ENCODE measurements around the gene PIGW.
A peak's percentile ranks its signal among the peaks of the same experiment; 100 is the strongest.

The PIGW gene

GRCh38 chr17:36545077-36545464 is 10.3 kb downstream of the PIGW start:
- Mint-ChIP-seq H3K27ac (peak overlapping the region; percentile 100), H3K9me3 (no peaks in the 10 kb centered on the region), H3K36me3 (no peaks in the 10 kb centered on the region), H3K27me3 (no peaks in the 10 kb centered on the region), H3K4me1 (peaks cover 17% of the 10 kb centered on the region), H3K4me3 (peak overlapping the region; percentile 94)
- ATAC-seq (ENCODE audit: low read depth), result no peak
- DNase-seq (ENCODE audit: low spot score in 2 of 2), result no peak

GRCh38 chr17:36545465-36546417 is 11.0 kb downstream of the PIGW start:
- Mint-ChIP-seq H3K4me1 (peaks cover 23% of the 10 kb centered on the region), H3K4me3 (peak overlapping the region; percentile 94), H3K36me3 (no peaks in the 10 kb centered on the region), H3K27ac (peak overlapping the region; percentile 100), H3K27me3 (no peaks in the 10 kb centered on the region), H3K9me3 (no peaks in the 10 kb centered on the region)
- DNase-seq (ENCODE audit: low spot score in 2 of 2) (peak; percentile 95 to 97), ATAC-seq (ENCODE audit: low read depth) (peak; percentile 63)

GRCh38 chr17:36546418-36547093 is 11.8 kb downstream of the PIGW start:
- Mint-ChIP-seq H3K4me1 (peaks cover 26% of the 10 kb centered on the region), H3K9me3 (no peaks in the 10 kb centered on the region), H3K36me3 (no peaks in the 10 kb centered on the region), H3K4me3 (peak overlapping the region; percentile 94), H3K27ac (peak overlapping the region; percentile 100), H3K27me3 (no peaks in the 10 kb centered on the region)
- no peak for DNase-seq (ENCODE audit: low spot score in 2 of 2)
- ATAC-seq (ENCODE audit: low read depth), result no peak

GRCh38 chr17:36547776-36548175 is 13.0 kb downstream of the PIGW start:
- Mint-ChIP-seq H3K36me3 (no peaks in the 10 kb centered on the region), H3K9me3 (no peaks in the 10 kb centered on the region), H3K4me3 (no peak overlapping the region), H3K27me3 (no peaks in the 10 kb centered on the region), H3K27ac (peak overlapping the region; percentile 66), H3K4me1 (peaks cover 26% of the 10 kb centered on the region)
- ATAC-seq (ENCODE audit: low read depth), result no peak
- no peak for DNase-seq (ENCODE audit: low spot score in 2 of 2)

GRCh38 chr17:36550491-36551417 is 16.0 kb downstream of the PIGW start:
- peak in 1 of 2 donors; percentile 38 for DNase-seq (ENCODE audit: low spot score in 2 of 2)
- Mint-ChIP-seq H3K9me3 (no peaks in the 10 kb centered on the region), H3K4me1 (peaks cover 30% of the 10 kb centered on the region), H3K4me3 (peak overlapping the region; percentile 68), H3K36me3 (peaks cover 1% of the 10 kb centered on the region), H3K27ac (peak overlapping the region; percentile 74), H3K27me3 (no peaks in the 10 kb centered on the region)
- ATAC-seq (ENCODE audit: low read depth), result peak; percentile 70

GRCh38 chr17:36553459-36553858 is 18.7 kb downstream of the PIGW start:
- ATAC-seq (ENCODE audit: low read depth) (no peak), DNase-seq (ENCODE audit: low spot score in 2 of 2) (no peak)
- peaks cover 32% of the 10 kb centered on the region for H3K4me1 Mint-ChIP-seq
- H3K27ac Mint-ChIP-seq, result no peak overlapping the region
- H3K27me3 Mint-ChIP-seq, result no peaks in the 10 kb centered on the region
- peaks cover 11% of the 10 kb centered on the region for H3K36me3 Mint-ChIP-seq
- no peak overlapping the region for H3K4me3 Mint-ChIP-seq
- H3K9me3 Mint-ChIP-seq, result no peaks in the 10 kb centered on the region

GRCh38 chr17:36566081-36566480 is 31.3 kb downstream of the PIGW start:
- peaks cover 10% of the 10 kb centered on the region for H3K4me1 Mint-ChIP-seq
- no peak overlapping the region for H3K27ac Mint-ChIP-seq
- DNase-seq (ENCODE audit: low spot score in 2 of 2), result no peak
- peaks cover 26% of the 10 kb centered on the region for H3K36me3 Mint-ChIP-seq
- H3K27me3 Mint-ChIP-seq, result no peaks in the 10 kb centered on the region
- no peak for ATAC-seq (ENCODE audit: low read depth)
- no peaks in the 10 kb centered on the region for H3K9me3 Mint-ChIP-seq
- no peak overlapping the region for H3K4me3 Mint-ChIP-seq

- peaks cover 17% of the 10 kb centered on the region for H3K36me3 Mint-ChIP-seq
- no peak overlapping the region for H3K4me3 Mint-ChIP-seq
- no peaks in the 10 kb centered on the region for H3K27me3 Mint-ChIP-seq
- H3K27ac Mint-ChIP-seq, result no peak overlapping the region
- ATAC-seq (ENCODE audit: low read depth) (no peak), DNase-seq (ENCODE audit: low spot score in 2 of 2) (no peak)
- H3K9me3 Mint-ChIP-seq, result no peaks in the 10 kb centered on the region
- H3K4me1 Mint-ChIP-seq, result peaks cover 3% of the 10 kb centered on the region
Measured at GRCh38 chr17:36575028-36575427, 40.2 kb downstream of the PIGW start.

- no peak overlapping the region for H3K4me3 Mint-ChIP-seq
- H3K36me3 Mint-ChIP-seq, result peaks cover 18% of the 10 kb centered on the region
- no peaks in the 10 kb centered on the region for H3K27me3 Mint-ChIP-seq
- ATAC-seq (ENCODE audit: low read depth) (no peak), DNase-seq (ENCODE audit: low spot score in 2 of 2) (no peak)
- H3K4me1 Mint-ChIP-seq, result peaks cover 3% of the 10 kb centered on the region
- H3K27ac Mint-ChIP-seq, result no peak overlapping the region
- no peaks in the 10 kb centered on the region for H3K9me3 Mint-ChIP-seq
Measured at GRCh38 chr17:36576793-36577192, 42.0 kb downstream of the PIGW start.

- H3K9me3 Mint-ChIP-seq, result no peaks in the 10 kb centered on the region
- H3K4me1 Mint-ChIP-seq, result no peaks in the 10 kb centered on the region
- H3K4me3 Mint-ChIP-seq, result no peak overlapping the region
- H3K27me3 Mint-ChIP-seq, result no peaks in the 10 kb centered on the region
- peaks cover 13% of the 10 kb centered on the region for H3K36me3 Mint-ChIP-seq
- no peak for DNase-seq (ENCODE audit: low spot score in 2 of 2)
- no peak for ATAC-seq (ENCODE audit: low read depth)
- no peak overlapping the region for H3K27ac Mint-ChIP-seq
Measured at GRCh38 chr17:36578671-36579070, 43.9 kb downstream of the PIGW start.

GRCh38 chr17:36583787-36584186 is 49.0 kb downstream of the PIGW start:
- DNase-seq (ENCODE audit: low spot score in 2 of 2), result no peak
- Mint-ChIP-seq H3K27ac (no peak overlapping the region), H3K4me3 (no peak overlapping the region), H3K27me3 (no peaks in the 10 kb centered on the region), H3K4me1 (no peaks in the 10 kb centered on the region), H3K9me3 (no peaks in the 10 kb centered on the region), H3K36me3 (peaks cover 15% of the 10 kb centered on the region)
- ATAC-seq (ENCODE audit: low read depth), result no peak

- no peak overlapping the region for H3K4me3 Mint-ChIP-seq
- ATAC-seq (ENCODE audit: low read depth) (no peak), DNase-seq (ENCODE audit: low spot score in 2 of 2) (no peak)
- peaks cover 13% of the 10 kb centered on the region for H3K36me3 Mint-ChIP-seq
- H3K4me1 Mint-ChIP-seq, result peaks cover 4% of the 10 kb centered on the region
- peak overlapping the region; percentile 26 for H3K27ac Mint-ChIP-seq
- no peaks in the 10 kb centered on the region for H3K9me3 Mint-ChIP-seq
- H3K27me3 Mint-ChIP-seq, result no peaks in the 10 kb centered on the region
Measured at GRCh38 chr17:36586138-36586537, 51.4 kb downstream of the PIGW start.
